ENCODE measurements around the gene EEF2K. TPM values are rescaled to one million over a fixed set of nuclear protein-coding genes. Genes with fewer than 3 reads are reported as not detected.

The EEF2K gene
- total and polyA plus RNA-seq, 2 of the 13 experiments (the other 11 are each of a cell fraction or from before 2014, with no cell fraction given) = 22.0 to 23.8 TPM

DNA sequence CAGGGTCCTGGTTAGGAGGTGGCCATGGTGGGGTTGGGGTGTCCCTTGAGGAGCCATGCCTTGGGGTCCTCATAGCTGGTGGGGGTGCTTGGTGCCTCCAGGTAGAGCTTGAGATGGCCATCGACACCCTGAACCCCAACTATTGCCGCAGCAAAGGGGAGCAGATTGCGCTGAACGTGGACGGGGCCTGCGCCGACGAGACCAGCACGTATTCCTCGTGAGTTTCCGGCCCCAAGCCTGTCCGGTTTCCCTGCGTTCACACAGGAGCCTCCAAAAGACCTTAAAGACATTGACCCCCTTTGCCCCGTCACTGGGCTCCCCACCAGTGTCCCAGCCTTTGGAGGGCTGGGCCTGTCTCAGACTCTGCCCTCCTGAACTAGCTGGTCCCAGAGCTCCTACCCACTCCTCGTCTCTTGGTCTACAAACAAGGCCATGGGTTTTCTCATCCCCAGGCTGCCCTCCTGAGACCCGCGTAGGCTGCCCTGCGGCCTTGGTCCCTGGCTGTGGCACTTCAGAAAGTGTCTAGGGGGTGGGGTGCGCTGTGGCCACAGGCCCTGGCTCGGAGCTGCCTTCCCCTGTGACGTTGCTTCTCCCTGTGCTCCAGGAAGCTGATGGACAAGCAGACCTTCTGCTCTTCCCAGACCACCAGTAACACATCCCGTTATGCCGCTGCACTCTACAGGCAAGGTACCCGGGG, 102.9 kb downstream of the EEF2K start (continued):
- no peak for TF ChIP-seq ATF1 (CRISPR knock-in tag; IDR thresholded peaks at IDR 0.05)
- TF ChIP-seq NFAT5 (CRISPR knock-in tag; IDR thresholded peaks at IDR 0.05) = no peak
- TF ChIP-seq ZNF674 (CRISPR knock-in tag; IDR thresholded peaks at IDR 0.05; ENCODE audit: low read depth) = no peak
- TF ChIP-seq, protein P1, sequence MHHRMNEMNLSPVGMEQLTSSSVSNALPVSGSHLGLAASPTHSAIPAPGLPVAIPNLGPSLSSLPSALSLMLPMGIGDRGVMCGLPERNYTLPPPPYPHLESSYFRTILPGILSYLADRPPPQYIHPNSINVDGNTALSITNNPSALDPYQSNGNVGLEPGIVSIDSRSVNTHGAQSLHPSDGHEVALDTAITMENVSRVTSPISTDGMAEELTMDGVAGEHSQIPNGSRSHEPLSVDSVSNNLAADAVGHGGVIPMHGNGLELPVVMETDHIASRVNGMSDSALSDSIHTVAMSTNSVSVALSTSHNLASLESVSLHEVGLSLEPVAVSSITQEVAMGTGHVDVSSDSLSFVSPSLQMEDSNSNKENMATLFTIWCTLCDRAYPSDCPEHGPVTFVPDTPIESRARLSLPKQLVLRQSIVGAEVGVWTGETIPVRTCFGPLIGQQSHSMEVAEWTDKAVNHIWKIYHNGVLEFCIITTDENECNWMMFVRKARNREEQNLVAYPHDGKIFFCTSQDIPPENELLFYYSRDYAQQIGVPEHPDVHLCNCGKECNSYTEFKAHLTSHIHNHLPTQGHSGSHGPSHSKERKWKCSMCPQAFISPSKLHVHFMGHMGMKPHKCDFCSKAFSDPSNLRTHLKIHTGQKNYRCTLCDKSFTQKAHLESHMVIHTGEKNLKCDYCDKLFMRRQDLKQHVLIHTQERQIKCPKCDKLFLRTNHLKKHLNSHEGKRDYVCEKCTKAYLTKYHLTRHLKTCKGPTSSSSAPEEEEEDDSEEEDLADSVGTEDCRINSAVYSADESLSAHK (CRISPR knock-in tag; IDR thresholded peaks at IDR 0.05; ENCODE audit: borderline replicate concordance) = no peak
- TF ChIP-seq ZNF577 (CRISPR knock-in tag; IDR thresholded peaks at IDR 0.05; ENCODE audit: borderline replicate concordance, low read depth) = no peak
- TF ChIP-seq EZH2 (conservative IDR thresholded peaks at IDR 0.05; ENCODE audit: low read depth, low read length) = no peak
- no peak for TF ChIP-seq ZNF605 (CRISPR knock-in tag; IDR thresholded peaks at IDR 0.05)
- TF ChIP-seq TBX2 (CRISPR knock-in tag; IDR thresholded peaks at IDR 0.05; ENCODE audit: borderline replicate concordance) = 0 out of 2 replicates have a peak, but pooled peaks have one; percentile 18
- no peak for TF ChIP-seq SOX13 (IDR thresholded peaks at IDR 0.05)
- TF ChIP-seq SOX13 (CRISPR knock-in tag; conservative IDR thresholded peaks at IDR 0.05 in 1 of 2, IDR thresholded peaks at IDR 0.05 in 1 of 2) = no peak
- TF ChIP-seq THYN1 (CRISPR knock-in tag; IDR thresholded peaks at IDR 0.05; ENCODE audit: borderline replicate concordance, low read depth) = no peak
- TF ChIP-seq ZNF776 (CRISPR knock-in tag; IDR thresholded peaks at IDR 0.05) = no peak
- TF ChIP-seq, protein P2, sequence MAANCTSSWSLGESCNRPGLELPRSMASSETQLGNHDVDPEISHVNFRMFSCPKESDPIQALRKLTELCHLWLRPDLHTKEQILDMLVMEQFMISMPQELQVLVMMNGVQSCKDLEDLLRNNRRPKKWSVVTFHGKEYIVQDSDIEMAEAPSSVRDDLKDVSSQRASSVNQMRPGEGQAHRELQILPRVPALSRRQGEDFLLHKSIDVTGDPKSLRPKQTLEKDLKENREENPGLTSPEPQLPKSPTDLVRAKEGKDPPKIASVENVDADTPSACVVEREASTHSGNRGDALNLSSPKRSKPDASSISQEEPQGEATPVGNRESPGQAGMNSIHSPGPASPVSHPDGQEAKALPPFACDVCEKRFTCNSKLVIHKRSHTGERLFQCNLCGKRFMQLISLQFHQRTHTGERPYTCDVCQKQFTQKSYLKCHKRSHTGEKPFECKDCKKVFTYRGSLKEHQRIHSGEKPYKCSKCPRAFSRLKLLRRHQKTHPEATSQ (CRISPR knock-in tag; IDR thresholded peaks at IDR 0.05; ENCODE audit: borderline replicate concordance) = no peak
- no peak for TF ChIP-seq ZNF761 (CRISPR knock-in tag; conservative IDR thresholded peaks at IDR 0.05)
- peak; percentile 36; the same call in 1 of the 2 replicates for TF ChIP-seq RBFOX2 (IDR thresholded peaks at IDR 0.05; ENCODE audit: low read depth, low read length)
- TF ChIP-seq ZNF569 (CRISPR knock-in tag; IDR thresholded peaks at IDR 0.05; ENCODE audit: borderline replicate concordance) = no peak
- TF ChIP-seq BCLAF1 (IDR thresholded peaks at IDR 0.05) = no peak

All from HepG2 (cell line).